OCI-LY3 (cell line): ENCODE data around the gene IGSF3.
"Not testable (repeated sequence)": the region's sequence is repeated elsewhere in the genome, so short reads cannot be mapped to it uniquely, and the experiment has no call there.

Source experiments
- H2AFZ ChIP-seq: fragments of 200-600, 300-600 bp; shearing (Covaris generic); 2 replicates; pipeline ENCODE4 v1.6.0; 2014; ENCODE audit warnings: antibody characterized with exemption, low read depth, low read length
- H3K27ac ChIP-seq: fragments of 200-600, 300-600 bp; sonication (generic); 2 replicates; pipeline ENCODE4 v1.5.1; 2014; ENCODE audit warnings: mild to moderate bottlenecking, low read length, moderate library complexity, mixed read lengths
- H3K27me3 ChIP-seq: fragments of 200-600, 300-600 bp; sonication (generic); 2 replicates; pipeline ENCODE4 v1.6.1; 2014; ENCODE audit warnings: low read depth, low read length, mixed read lengths
- H3K36me3 ChIP-seq: fragments of 200-600, 300-600 bp; sonication (generic); replicated peaks from 2 replicates; pipeline ENCODE3; 2014; ENCODE audit warnings: low read depth, low read length, mixed read lengths
- H3K4me1 ChIP-seq: fragments of 300-600, 200-600 bp; sonication (generic); 2 replicates; pipeline ENCODE4 v1.6.1; 2014; ENCODE audit warnings: low read length, mixed read lengths
- H3K4me2 ChIP-seq: fragments of 200-600, 300-600 bp; sonication (generic); 2 replicates; pipeline ENCODE4 v1.6.1; 2014; ENCODE audit warnings: low read length, mixed read lengths
- H3K4me3 ChIP-seq: fragments of 300-600, 200-600 bp; sonication (generic); 2 replicates; pipeline ENCODE4 v1.5.1; 2014; ENCODE audit warnings: antibody characterized with exemption, mild to moderate bottlenecking, low read length, moderate library complexity
- H3K79me2 ChIP-seq: fragments of 300-600, 200-600 bp; shearing (Covaris generic); 2 replicates; pipeline ENCODE4 v1.6.1; 2014; ENCODE audit warnings: mild to moderate bottlenecking, low read length, mixed read lengths
- H3K9ac ChIP-seq: fragments of 300-600, 200-600 bp; shearing (Covaris generic); 2 replicates; pipeline ENCODE4 v1.6.0; 2014; ENCODE audit warnings: mild to moderate bottlenecking, low read length, moderate library complexity
- H3K9me3 ChIP-seq: fragments of 200-600, 300-600 bp; shearing (Covaris generic); 2 replicates; pipeline ENCODE4 v1.6.1; 2014; ENCODE audit warnings: low read length, mixed read lengths; ENCODE audit not compliant: insufficient read depth
- H4K20me1 ChIP-seq: fragments of 200-600, 300-600 bp; sonication (generic); 2 replicates; pipeline ENCODE4 v1.6.1; 2016; ENCODE audit warnings: low read length, mixed read lengths; ENCODE audit not compliant: insufficient read depth
- EZH2phosphoT487 ChIP-seq: fragments of 200-600 bp; shearing (Covaris generic); IDR thresholded peaks from 2 replicates; pipeline ENCODE4 v1.6.1; 2018; ENCODE audit warnings: antibody characterized with exemption, mixed run types, low read depth
- TF ChIP-seq, protein P1 (sequence below): fragments of 200-600, 300-600 bp; sonication (generic); IDR thresholded peaks from 2 replicates; pipeline ENCODE4 v1.5.1; 2014; ENCODE audit warnings: antibody characterized with exemption, low read length, low read depth

Gene IGSF3

DNA sequence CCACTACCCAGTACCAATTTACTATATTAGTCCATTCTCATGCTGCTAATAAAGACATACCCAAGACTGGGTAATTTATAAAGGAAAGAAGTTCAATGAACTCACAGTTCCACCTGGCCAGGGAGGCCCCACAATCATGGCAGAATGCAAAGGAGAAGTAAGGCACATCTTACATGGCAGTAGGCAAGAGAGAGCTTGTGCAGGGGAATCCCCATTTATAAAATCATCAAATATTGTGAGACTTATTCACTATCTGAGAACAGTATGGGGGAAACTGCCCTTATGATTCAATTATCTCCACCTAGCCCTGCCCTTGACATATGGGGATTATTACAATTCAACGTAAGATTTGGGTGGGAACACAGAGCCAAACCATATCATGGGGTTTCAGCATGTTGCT is 103.1 kb downstream of the IGSF3 start:
- H3K4me2 ChIP-seq, result no peak overlapping the region
- no peak for TF ChIP-seq EZH2phosphoT487
- TF ChIP-seq, protein P1, sequence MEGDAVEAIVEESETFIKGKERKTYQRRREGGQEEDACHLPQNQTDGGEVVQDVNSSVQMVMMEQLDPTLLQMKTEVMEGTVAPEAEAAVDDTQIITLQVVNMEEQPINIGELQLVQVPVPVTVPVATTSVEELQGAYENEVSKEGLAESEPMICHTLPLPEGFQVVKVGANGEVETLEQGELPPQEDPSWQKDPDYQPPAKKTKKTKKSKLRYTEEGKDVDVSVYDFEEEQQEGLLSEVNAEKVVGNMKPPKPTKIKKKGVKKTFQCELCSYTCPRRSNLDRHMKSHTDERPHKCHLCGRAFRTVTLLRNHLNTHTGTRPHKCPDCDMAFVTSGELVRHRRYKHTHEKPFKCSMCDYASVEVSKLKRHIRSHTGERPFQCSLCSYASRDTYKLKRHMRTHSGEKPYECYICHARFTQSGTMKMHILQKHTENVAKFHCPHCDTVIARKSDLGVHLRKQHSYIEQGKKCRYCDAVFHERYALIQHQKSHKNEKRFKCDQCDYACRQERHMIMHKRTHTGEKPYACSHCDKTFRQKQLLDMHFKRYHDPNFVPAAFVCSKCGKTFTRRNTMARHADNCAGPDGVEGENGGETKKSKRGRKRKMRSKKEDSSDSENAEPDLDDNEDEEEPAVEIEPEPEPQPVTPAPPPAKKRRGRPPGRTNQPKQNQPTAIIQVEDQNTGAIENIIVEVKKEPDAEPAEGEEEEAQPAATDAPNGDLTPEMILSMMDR, result no peak
- H3K27ac ChIP-seq, result no peak overlapping the region
- H3K9me3 ChIP-seq, result no peaks in the 10 kb centered on the region
- peaks cover 84% of the 10 kb centered on the region for H3K4me1 ChIP-seq
- H3K4me3 ChIP-seq, result no peak overlapping the region
- H3K27me3 ChIP-seq, result no peaks in the 10 kb centered on the region
- no peak overlapping the region for H2AFZ ChIP-seq
- H3K79me2 ChIP-seq, result peaks cover 6% of the 10 kb centered on the region; the same call in 1 of the 2 replicates
- no peaks in the 10 kb centered on the region for H4K20me1 ChIP-seq
- no peak overlapping the region for H3K9ac ChIP-seq
- H3K36me3 ChIP-seq, result peaks cover 20% of the 10 kb centered on the region

DNA sequence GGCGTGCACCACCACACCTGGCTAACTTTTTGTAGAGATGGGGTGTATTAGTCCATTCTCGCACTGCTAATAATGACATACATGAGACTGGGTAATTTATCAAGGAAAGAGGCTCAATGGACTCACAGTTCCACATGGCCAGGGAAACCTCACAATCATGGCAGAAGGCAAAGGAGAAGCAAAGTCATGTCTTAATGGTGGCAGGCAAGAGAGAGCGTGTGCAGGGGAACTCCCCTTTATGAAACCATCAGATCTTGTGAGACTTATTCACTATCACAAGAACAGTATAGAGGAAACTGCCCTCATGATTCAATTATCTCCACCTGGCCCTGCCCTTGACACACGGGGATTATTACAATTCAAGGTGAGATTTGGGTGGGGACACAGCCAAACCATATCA is 105.1 kb downstream of the IGSF3 start:
- H3K4me1 ChIP-seq, result peaks cover 82% of the 10 kb centered on the region
- not testable (repeated sequence) for H2AFZ ChIP-seq, H3K79me2 ChIP-seq, H3K4me3 ChIP-seq, H3K9me3 ChIP-seq, H3K4me2 ChIP-seq, H3K27me3 ChIP-seq, H4K20me1 ChIP-seq
- H3K27ac ChIP-seq, result peak overlapping the region; percentile 97
- peak overlapping the region; percentile 82; the same call in 1 of the 2 replicates for H3K9ac ChIP-seq
- peaks cover 20% of the 10 kb centered on the region for H3K36me3 ChIP-seq

DNA sequence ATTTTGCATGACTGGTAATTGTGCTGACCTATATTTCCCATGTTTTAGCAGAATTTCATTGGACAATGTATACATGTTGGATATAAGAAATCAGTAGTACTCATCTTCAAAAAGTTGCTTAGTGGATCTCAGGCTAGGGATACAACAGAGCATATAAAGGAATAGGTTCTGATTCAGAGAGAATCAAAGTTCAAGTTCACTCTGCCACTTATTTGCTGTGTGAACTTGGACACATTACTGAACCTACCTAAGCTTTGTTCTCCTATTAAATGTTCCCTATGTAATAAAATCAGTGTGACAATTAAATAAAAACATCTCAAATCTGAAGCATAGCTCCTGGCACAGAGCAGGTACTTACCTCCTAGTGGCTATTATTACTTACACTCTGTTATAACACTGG is 106.0 kb downstream of the IGSF3 start:
- H3K27me3 ChIP-seq, result no peaks in the 10 kb centered on the region
- H3K4me1 ChIP-seq, result peaks cover 84% of the 10 kb centered on the region
- H3K36me3 ChIP-seq, result peaks cover 20% of the 10 kb centered on the region
- 0 out of 2 replicates have a peak, but pooled peaks cover 3% of the 10 kb centered on the region for H3K79me2 ChIP-seq
- H3K9me3 ChIP-seq, result no peaks in the 10 kb centered on the region
- H3K9ac ChIP-seq, result peak overlapping the region; percentile 82
- H3K27ac ChIP-seq, result peak overlapping the region; percentile 97
- H4K20me1 ChIP-seq, result no peaks in the 10 kb centered on the region
- H3K4me2 ChIP-seq, result peak overlapping the region; percentile 56
- peak overlapping the region; percentile 19; the same call in 1 of the 2 replicates for H3K4me3 ChIP-seq
- no peak overlapping the region for H2AFZ ChIP-seq
- TF ChIP-seq EZH2phosphoT487, result no peak
- TF ChIP-seq, protein P1, result no peak

DNA sequence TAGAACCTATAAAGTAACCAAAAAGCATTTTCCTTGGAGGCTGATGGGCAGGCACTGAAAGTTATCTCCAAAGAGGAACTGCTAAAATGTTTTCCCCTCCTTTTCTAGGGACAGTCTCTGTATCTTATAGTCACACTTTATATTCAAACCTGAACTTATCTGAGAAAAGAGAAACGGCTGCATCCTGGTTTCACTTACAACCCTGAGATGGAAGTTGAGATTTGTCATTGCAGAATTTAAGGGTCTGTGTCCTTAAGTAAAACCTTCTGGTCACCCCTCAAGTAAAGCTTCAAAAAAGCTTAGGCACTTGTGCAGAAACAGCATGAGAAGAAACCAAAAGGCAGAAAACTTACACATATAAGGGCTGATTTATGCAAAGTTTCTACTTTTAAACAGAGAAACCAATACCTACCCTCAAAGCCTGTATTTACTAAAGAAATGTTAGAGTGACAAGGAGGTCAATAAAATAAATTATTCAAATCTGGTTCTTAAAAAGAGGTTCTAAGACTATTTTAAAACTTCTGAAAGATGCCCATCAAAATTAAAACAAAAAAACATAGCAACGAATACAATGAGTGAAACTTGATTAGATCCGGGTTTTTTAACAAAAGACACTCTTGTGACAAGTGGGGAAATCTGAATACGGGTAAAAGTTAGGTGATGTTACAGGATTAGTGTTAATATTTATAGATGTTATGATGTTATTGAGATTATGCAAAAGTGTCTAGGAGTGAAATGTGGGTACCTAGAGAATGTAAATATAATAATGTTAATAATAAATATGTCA is 106.6 kb downstream of the IGSF3 start:
- peak overlapping the region; percentile 97 for H3K27ac ChIP-seq
- peak overlapping the region; percentile 56 for H3K4me2 ChIP-seq
- H2AFZ ChIP-seq, result no peak overlapping the region
- no peaks in the 10 kb centered on the region for H3K27me3 ChIP-seq
- H3K4me3 ChIP-seq, result peak overlapping the region; percentile 24; the same call in 1 of the 2 replicates
- H3K4me1 ChIP-seq, result peaks cover 84% of the 10 kb centered on the region
- no peak for TF ChIP-seq EZH2phosphoT487
- TF ChIP-seq, protein P1, result no peak
- peaks cover 20% of the 10 kb centered on the region for H3K36me3 ChIP-seq
- 0 out of 2 replicates have a peak, but pooled peaks cover 3% of the 10 kb centered on the region for H3K79me2 ChIP-seq
- peak overlapping the region; percentile 82 for H3K9ac ChIP-seq
- H3K9me3 ChIP-seq, result no peaks in the 10 kb centered on the region
- H4K20me1 ChIP-seq, result no peaks in the 10 kb centered on the region
